Activated naive CD4-positive, alpha-beta T cell treated with anti-CD3 and anti-CD28 coated beads for 36 hours (primary cell): ENCODE measurements around the gene RAD51B. TPM values are rescaled to one million over a fixed set of nuclear protein-coding genes. Genes with fewer than 3 reads are reported as not detected.

Experiments used
- CTCF ChIA-PET: fragments of 350-600 bp; sonication (Branson Sonifier 250); formaldehyde crosslinking; loops from one replicate; lab custom pipeline; 2021; ENCODE audit warnings: antibody characterized with exemption; lab: Charles Lee
- DNase-seq: peaks from one replicate; pipeline ENCODE4 v3.0.0-alpha.2; 2020
- H3K27ac Mint-ChIP-seq: one replicate; pipeline ENCODE4 v1.8.0; 2021; ENCODE audit warnings: mild to moderate bottlenecking, mixed read lengths
- H3K27me3 Mint-ChIP-seq: one replicate; pipeline ENCODE4 v1.8.0; 2021; ENCODE audit warnings: low read depth, mixed read lengths
- H3K36me3 Mint-ChIP-seq: one replicate; pipeline ENCODE4 v1.8.0; 2021; ENCODE audit warnings: low read depth, mixed read lengths
- H3K4me1 Mint-ChIP-seq: one replicate; pipeline ENCODE4 v1.8.0; 2021; ENCODE audit warnings: low read depth, mixed read lengths
- H3K4me3 Mint-ChIP-seq: one replicate; pipeline ENCODE4 v1.8.0; 2021; ENCODE audit warnings: mild to moderate bottlenecking, moderate library complexity, mixed read lengths
- H3K9me3 Mint-ChIP-seq: one replicate; pipeline ENCODE4 v1.8.0; 2021; ENCODE audit warnings: mixed read lengths
- intact Hi-C: fragments of 100-400 bp; cut with micrococcal nuclease; formaldehyde crosslinking; loops from one replicate; pipeline ENCODE4 v1.15.1; 2023
- total RNA-seq, 2 experiments: library from RNA; stranded (reverse); gene quantifications; one replicate each; pipeline ENCODE4 v1.2.3, GENCODE V29; 2021

RAD51B gene
- total RNA-seq, 2 experiments from 2014 or later = 44.8 to 47.6 TPM

GRCh38 chr14:68569970-68570409 is 750.4 kb downstream of the RAD51B start:
- Mint-ChIP-seq H3K36me3 (no peaks in the 10 kb centered on the region), H3K4me1 (peaks cover 11% of the 10 kb centered on the region), H3K27ac (no peak overlapping the region), H3K4me3 (no peak overlapping the region), H3K9me3 (no peaks in the 10 kb centered on the region), H3K27me3 (no peaks in the 10 kb centered on the region)
- no peak for DNase-seq
- CTCF ChIA-PET = no interaction called here
- intact Hi-C loops = no loop called here

GRCh38 chr14:68571114-68571591 is 751.6 kb downstream of the RAD51B start:
- intact Hi-C loops = no loop called here

GRCh38 chr14:68571928-68572525 is 752.4 kb downstream of the RAD51B start:
- H3K36me3 Mint-ChIP-seq = no peaks in the 10 kb centered on the region
- intact Hi-C loops = no loop called here
- no peak overlapping the region for H3K27ac Mint-ChIP-seq
- CTCF ChIA-PET = interaction anchor here (0.5 to 1.1 kb wide), 3 partner anchors 58 to 862 kb away, joined by 3 read pairs; no protein-coding TSS in a partner anchor
- H3K27me3 Mint-ChIP-seq = no peaks in the 10 kb centered on the region
- no peaks in the 10 kb centered on the region for H3K4me1 Mint-ChIP-seq
- H3K9me3 Mint-ChIP-seq = no peaks in the 10 kb centered on the region
- no peak overlapping the region for H3K4me3 Mint-ChIP-seq
- no peak for DNase-seq

More at GRCh38 chr14:68571114-68571591, 751.6 kb downstream of the RAD51B start:
- Mint-ChIP-seq H3K9me3 (no peaks in the 10 kb centered on the region), H3K27me3 (no peaks in the 10 kb centered on the region), H3K36me3 (no peaks in the 10 kb centered on the region), H3K4me3 (no peak overlapping the region), H3K27ac (no peak overlapping the region), H3K4me1 (peaks cover 1% of the 10 kb centered on the region)
- no peak for DNase-seq
- CTCF ChIA-PET = interaction anchor here (0.7 to 1.0 kb wide), 2 partner anchors 10 to 58 kb away, joined by 3 read pairs; no protein-coding TSS in a partner anchor

- Mint-ChIP-seq H3K27ac (no peak overlapping the region), H3K36me3 (no peaks in the 10 kb centered on the region), H3K4me1 (no peaks in the 10 kb centered on the region), H3K9me3 (no peaks in the 10 kb centered on the region), H3K4me3 (no peak overlapping the region), H3K27me3 (no peaks in the 10 kb centered on the region)
- CTCF ChIA-PET = interaction anchor here (0.6 to 1.0 kb wide), 2 partner anchors 55 to 274 kb away, joined by 3 to 4 read pairs; no protein-coding TSS in a partner anchor
- intact Hi-C loops = no loop called here
- no peak for DNase-seq
Observed at GRCh38 chr14:68573126-68573525, 753.5 kb downstream of the RAD51B start.

DNA sequence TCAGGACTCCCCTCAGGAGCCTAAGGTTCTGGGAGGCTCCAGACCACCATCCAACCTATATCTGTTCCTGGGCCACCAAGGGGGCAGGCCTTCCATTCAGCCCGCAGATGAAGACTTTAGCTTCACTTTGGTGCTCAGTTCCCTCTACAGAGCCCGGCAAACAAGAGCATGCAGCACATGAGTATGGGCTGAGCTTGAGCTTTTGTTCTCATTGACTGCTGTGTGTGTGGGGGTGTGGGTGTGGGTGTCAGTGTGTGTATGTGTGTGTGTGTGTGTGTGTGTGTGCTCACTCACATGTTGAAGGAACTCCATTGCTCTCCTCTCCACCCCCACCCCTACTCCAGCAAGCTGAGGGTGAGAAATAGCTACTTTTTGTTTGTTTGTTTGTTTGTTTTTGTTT is 754.1 kb downstream of the RAD51B start:
- Mint-ChIP-seq H3K27me3 (no peaks in the 10 kb centered on the region), H3K27ac (no peak overlapping the region), H3K4me1 (no peaks in the 10 kb centered on the region), H3K9me3 (no peaks in the 10 kb centered on the region), H3K4me3 (no peak overlapping the region), H3K36me3 (no peaks in the 10 kb centered on the region)
- intact Hi-C loops = no loop called here
- CTCF ChIA-PET = interaction anchor here (0.6 to 1.0 kb wide), 3 partner anchors 54 to 477 kb away, joined by 3 to 4 read pairs (median 3); no protein-coding TSS in a partner anchor
- no peak for DNase-seq

GRCh38 chr14:68574461-68574860 is 754.9 kb downstream of the RAD51B start:
- CTCF ChIA-PET = no interaction called here
- DNase-seq = no peak
- intact Hi-C loops = no loop called here
- no peaks in the 10 kb centered on the region for H3K27me3 Mint-ChIP-seq
- no peak overlapping the region for H3K4me3 Mint-ChIP-seq
- no peak overlapping the region for H3K27ac Mint-ChIP-seq
- no peaks in the 10 kb centered on the region for H3K36me3 Mint-ChIP-seq
- H3K9me3 Mint-ChIP-seq = no peaks in the 10 kb centered on the region
- H3K4me1 Mint-ChIP-seq = no peaks in the 10 kb centered on the region

GRCh38 chr14:68574906-68575305 is 755.3 kb downstream of the RAD51B start:
- CTCF ChIA-PET = no interaction called here
- H3K9me3 Mint-ChIP-seq = no peaks in the 10 kb centered on the region
- no peak overlapping the region for H3K27ac Mint-ChIP-seq
- no peak overlapping the region for H3K4me3 Mint-ChIP-seq
- no peak for DNase-seq
- intact Hi-C loops = no loop called here
- no peaks in the 10 kb centered on the region for H3K27me3 Mint-ChIP-seq
- H3K36me3 Mint-ChIP-seq = no peaks in the 10 kb centered on the region
- H3K4me1 Mint-ChIP-seq = no peaks in the 10 kb centered on the region

DNA sequence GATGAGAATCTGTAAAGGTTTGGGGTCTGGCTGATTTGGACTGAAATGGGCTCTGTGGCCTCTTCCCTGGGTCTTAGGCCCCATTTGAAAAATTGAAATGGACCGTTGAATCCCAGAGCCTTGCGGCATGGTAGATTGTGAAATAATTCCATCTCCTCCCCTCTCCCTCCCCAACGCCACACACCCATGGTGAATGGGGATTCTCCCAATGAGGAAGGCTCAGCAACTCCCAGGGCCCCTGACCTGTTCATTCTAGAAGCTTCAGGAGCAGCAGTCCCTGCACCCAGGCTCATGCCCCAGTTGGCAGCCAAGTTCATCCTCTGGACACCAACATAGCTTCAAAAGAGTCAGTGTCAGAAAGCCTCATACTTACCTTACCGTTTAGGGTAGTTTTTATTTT is 755.8 kb downstream of the RAD51B start:
- Mint-ChIP-seq H3K4me1 (no peaks in the 10 kb centered on the region), H3K36me3 (no peaks in the 10 kb centered on the region), H3K9me3 (no peaks in the 10 kb centered on the region), H3K4me3 (no peak overlapping the region), H3K27me3 (no peaks in the 10 kb centered on the region), H3K27ac (no peak overlapping the region)
- CTCF ChIA-PET = no interaction called here
- no peak for DNase-seq
- intact Hi-C loops = no loop called here

DNA sequence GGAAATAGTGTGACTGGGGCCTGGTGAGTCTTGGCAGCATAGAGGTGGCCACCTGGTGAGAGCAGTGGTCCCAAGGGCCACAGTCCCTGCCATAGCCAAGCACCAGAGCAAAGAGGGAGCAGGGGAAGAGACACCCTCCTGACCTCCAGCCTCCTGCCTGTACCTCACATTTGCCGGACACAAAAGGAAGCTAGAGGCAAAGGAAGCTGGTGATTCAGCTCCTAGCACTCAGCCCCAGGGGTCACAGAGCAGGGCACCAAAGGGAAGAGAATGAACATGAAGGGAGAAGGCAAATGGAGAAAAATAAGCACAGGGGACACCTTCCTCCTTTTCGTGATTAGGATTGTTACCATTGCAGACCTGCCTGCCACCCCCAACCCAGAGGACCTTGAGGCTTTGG is 756.5 kb downstream of the RAD51B start:
- Mint-ChIP-seq H3K27me3 (no peaks in the 10 kb centered on the region), H3K36me3 (no peaks in the 10 kb centered on the region), H3K4me3 (no peak overlapping the region), H3K4me1 (no peaks in the 10 kb centered on the region), H3K27ac (no peak overlapping the region), H3K9me3 (no peaks in the 10 kb centered on the region)
- intact Hi-C loops = no loop called here
- no peak for DNase-seq
- CTCF ChIA-PET = no interaction called here

DNA sequence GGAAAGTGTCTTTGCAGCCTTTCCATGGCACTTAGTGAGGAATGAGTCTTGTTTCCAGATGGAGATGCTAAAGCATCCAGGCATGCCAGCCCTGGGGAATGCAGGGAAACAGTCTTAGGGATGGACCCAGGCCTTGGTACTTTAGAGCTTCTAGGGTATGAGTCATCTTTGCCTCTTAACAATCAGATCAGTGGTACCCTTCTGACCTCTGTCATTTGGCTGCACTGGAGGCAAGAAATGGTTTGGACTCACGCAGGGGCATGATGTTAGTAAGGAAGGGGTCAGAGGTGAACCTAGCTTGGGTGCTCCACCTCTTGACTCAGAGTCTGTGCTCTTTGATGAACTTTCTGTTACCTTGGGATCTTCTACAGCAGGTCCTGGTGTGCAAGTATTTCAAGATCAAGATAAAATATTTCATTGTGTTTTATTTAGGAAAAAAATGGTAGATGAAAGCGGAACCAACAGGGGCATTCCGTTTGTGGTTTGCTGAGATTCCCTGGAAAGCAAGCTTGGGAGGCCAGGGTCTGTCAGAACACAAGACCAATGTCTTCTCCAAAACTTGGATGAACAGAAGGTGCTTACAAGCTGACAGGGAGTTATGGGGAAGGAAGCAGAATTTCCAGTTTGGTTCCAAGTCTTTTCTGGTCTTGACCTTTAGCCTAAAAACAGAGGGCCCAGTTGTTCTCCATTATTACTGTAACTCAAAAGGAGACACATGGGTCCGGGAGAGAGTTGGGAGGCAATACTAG is 757.1 kb downstream of the RAD51B start:
- no peaks in the 10 kb centered on the region for H3K36me3 Mint-ChIP-seq
- no peaks in the 10 kb centered on the region for H3K27me3 Mint-ChIP-seq
- CTCF ChIA-PET = interaction anchor here (0.5 kb wide), 1 partner anchor 84 kb away, joined by 3 read pairs; no protein-coding TSS in a partner anchor
- DNase-seq = no peak
- H3K9me3 Mint-ChIP-seq = no peaks in the 10 kb centered on the region
- no peaks in the 10 kb centered on the region for H3K4me1 Mint-ChIP-seq
- intact Hi-C loops = no loop called here
- no peak overlapping the region for H3K4me3 Mint-ChIP-seq
- H3K27ac Mint-ChIP-seq = no peak overlapping the region

DNA sequence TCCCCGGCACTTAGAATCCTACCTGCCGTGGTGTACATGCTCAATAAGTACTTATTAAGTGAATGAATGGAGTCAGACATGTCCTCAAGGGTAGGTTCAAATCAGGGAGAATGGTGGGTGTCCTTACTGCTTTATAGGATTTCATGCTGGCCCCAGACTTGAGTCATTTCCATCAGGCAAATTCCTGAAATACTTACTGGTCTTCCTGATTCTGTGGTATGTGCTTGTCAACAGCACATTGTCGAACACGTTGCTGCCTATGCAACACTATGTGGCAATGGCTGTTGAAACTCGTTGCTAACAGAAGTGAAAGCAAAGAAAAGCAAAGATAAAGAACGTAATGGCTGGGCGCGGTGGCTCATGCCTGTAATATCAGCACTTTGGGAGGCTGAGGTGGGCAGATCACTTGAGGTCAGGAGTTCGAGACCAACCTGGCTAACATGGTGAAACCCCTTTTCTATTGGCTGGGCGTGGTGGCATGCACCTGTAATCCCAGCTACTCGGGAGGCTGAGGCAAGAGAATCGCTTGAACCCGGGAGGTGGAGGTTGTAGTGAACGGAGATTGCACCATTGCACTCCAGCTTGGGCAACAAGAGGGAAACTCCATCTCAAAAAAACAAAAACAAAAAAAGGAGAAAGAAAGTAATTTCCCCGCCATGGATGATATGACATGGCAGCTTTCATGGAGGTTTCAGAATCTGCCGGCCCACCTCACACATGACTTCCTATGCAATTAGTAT is 758.4 kb downstream of the RAD51B start:
- Mint-ChIP-seq H3K27ac (no peak overlapping the region), H3K4me1 (no peaks in the 10 kb centered on the region), H3K4me3 (no peak overlapping the region), H3K27me3 (no peaks in the 10 kb centered on the region), H3K9me3 (no peaks in the 10 kb centered on the region), H3K36me3 (no peaks in the 10 kb centered on the region)
- DNase-seq = no peak
- CTCF ChIA-PET = no interaction called here
- intact Hi-C loops = no loop called here

DNA sequence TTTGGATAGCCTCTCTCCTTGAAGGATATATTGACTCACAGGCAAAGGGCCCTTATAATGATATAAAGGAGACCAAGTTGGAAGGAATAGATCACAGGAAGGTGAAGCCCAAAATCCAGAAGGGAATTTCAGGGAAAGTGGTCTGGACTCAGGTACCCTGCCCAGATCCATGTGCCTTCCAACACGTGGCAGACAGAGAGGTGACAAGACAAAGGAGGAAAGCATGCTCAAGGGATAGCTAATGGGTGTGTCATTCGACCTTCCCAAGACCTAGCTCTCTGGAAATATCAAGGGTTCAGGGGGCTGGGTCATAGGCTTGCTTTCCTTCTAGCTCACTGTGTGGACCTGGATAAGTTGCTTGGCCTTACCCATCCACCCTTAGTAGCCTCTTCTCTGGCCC is 759.0 kb downstream of the RAD51B start:
- H3K9me3 Mint-ChIP-seq = no peaks in the 10 kb centered on the region
- H3K4me1 Mint-ChIP-seq = no peaks in the 10 kb centered on the region
- CTCF ChIA-PET = no interaction called here
- DNase-seq = no peak
- no peak overlapping the region for H3K4me3 Mint-ChIP-seq
- intact Hi-C loops = no loop called here
- no peaks in the 10 kb centered on the region for H3K27me3 Mint-ChIP-seq
- H3K36me3 Mint-ChIP-seq = no peaks in the 10 kb centered on the region
- H3K27ac Mint-ChIP-seq = no peak overlapping the region
